Aorta (tissue), 5 donors: Measurements from ENCODE around the gene UMODL1. TPM values are rescaled to one million over a fixed set of nuclear protein-coding genes. Genes with fewer than 3 reads are reported as not detected.

Experiments
- ATAC-seq: fragments of 200-7000 bp; cut with Tn5 transposase; one replicate; pipeline ENCODE4 v1.9.1; 2022; ENCODE audit warnings: moderate library complexity; ENCODE audit not compliant: low FRiP score
- DNase-seq, 2 donors: peaks; one replicate each; pipeline ENCODE4 v3.0.0-alpha.2; 2020
- H3K27ac ChIP-seq, 2 donors: one replicate each; pipeline ENCODE4 v1.5.1; 2013; ENCODE audit warnings: low read length in 2 of 2, mild to moderate bottlenecking in 2 of 2, moderate library complexity in 2 of 2, control low read depth in 1 of 2, inconsistent platforms in 1 of 2, low read depth in 1 of 2
- H3K27me3 ChIP-seq, 2 donors: one replicate each; pipeline ENCODE4 v1.6.1; 2013; ENCODE audit warnings: control low read depth in 1 of 2, low read length in 1 of 2, mild to moderate bottlenecking in 1 of 2, moderate library complexity in 1 of 2; ENCODE audit not compliant: insufficient read depth in 2 of 2, control insufficient read depth in 1 of 2
- H3K36me3 ChIP-seq, 2 donors: one replicate each; pipeline ENCODE4 v1.6.1; 2013; ENCODE audit warnings: control low read depth in 1 of 2, low read length in 1 of 2, mild to moderate bottlenecking in 1 of 2; ENCODE audit not compliant: insufficient read depth in 2 of 2, control insufficient read depth in 1 of 2
- H3K4me1 ChIP-seq, 2 donors: one replicate each; pipeline ENCODE4 v1.6.1; 2013; ENCODE audit warnings: low read length in 2 of 2, control low read depth in 1 of 2, mild to moderate bottlenecking in 1 of 2, moderate library complexity in 1 of 2; ENCODE audit not compliant: insufficient read depth in 2 of 2, control insufficient read depth in 1 of 2
- H3K4me3 ChIP-seq, 2 donors: one replicate each; pipeline ENCODE4 v1.5.1; 2013; ENCODE audit warnings: low read length in 2 of 2, control low read depth in 1 of 2, mild to moderate bottlenecking in 1 of 2
- H3K9me3 ChIP-seq: one replicate; pipeline ENCODE4 v1.6.1; 2013; ENCODE audit warnings: mild to moderate bottlenecking, low read length; ENCODE audit not compliant: control insufficient read depth
- WGBS, 2 donors: extraction: QIAGEN DNeasy Blood & Tissue Kit; methylation state at CpG; one replicate each; pipeline ENCODE4 v1.1.7; 2013; 5-methylcytosine and 5-hydroxymethylcytosine counted together
- intact Hi-C, 2 donors: fragments of 100-400 bp; cut with DNase I; formaldehyde crosslinking; loops; one replicate each; pipeline versions ENCODE4 v1.14.2 to v1.15.0; 2022
- polyA plus RNA-seq, 2 donors: library from polyadenylated mRNA; stranded (reverse); fragments of 200-250 nt; gene quantifications; one replicate each; pipeline ENCODE4 v1.2.3, GENCODE V29; 2013
- total RNA-seq, 2 donors: library from RNA; stranded (reverse); fragmentation: NEBNext Ultra II Directional; extraction: Animal tissue kit (Norgen Biotek cat#: 25700); gene quantifications; one replicate each; pipeline ENCODE4 v1.2.1, GENCODE V29; 2021
- donor health status: healthy with polysubstance abuse.
- donor health status: Bipolar disorder and iron deficiency.
- donor health status: DM: no; HTN: no; CAD: no.
- donor health status: DM: no; HTN: no; CAD: no.
- donor health status: DM: yes; HTN: yes; CAD: no.

The UMODL1 gene
- total and polyA plus RNA-seq, 4 donors = 0.45 TPM; not detected in 3

DNA sequence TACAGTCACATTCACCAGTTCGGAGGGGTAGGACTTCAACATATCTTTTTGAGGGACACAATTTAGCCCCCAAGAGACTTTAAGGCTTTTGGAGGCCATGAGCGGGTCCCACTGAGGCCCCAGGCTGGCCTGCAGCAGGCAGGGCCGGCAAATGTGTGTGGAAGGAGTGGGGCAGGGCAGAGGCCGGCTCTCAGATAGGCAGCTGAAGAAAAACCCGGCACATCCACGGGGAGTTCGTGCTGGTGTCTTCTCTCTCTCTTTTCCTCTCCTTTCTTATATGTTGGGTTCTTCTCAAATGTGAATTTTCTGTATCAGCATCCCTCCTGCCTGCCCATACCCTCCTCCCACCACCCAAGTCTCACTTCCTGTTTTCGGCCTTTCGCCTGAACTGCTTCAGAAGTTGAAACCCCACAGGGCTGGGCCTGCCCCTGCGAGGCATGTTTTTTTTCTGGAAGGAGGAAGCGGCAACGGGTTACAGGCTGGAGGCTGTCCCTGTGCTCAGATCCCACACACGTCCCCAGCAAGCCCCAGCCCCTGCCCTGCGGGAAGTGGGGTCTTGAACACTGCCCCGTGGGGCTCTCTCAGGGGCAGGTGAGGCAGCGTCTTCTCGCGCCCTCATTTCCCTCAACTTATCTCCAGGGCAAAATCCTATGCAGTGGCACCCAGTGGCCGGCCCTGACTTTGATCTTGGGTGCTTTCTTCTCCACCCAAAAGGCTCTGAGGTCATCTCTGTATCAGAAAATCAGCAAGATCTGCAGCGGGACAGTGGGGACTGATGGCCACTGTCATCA lies 9.7 kb upstream of the UMODL1 start:
- H3K27ac ChIP-seq = no peak overlapping the region
- no peak for ATAC-seq

DNA sequence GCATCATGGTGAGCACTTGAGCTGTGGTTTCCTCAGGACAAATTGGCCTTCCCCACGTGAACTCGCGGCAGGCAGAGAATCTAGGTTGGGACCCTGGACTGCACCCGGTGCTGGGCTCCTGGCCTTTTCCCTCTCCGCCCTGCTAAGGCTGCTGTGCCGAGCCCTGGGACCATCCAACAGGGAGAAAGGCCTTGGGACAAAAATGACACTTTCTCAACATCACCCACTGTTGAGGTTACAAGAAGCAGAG lies 9.2 kb upstream of the UMODL1 start:
- H3K9me3 ChIP-seq = no peaks in the 10 kb centered on the region
- no peak for ATAC-seq
- 88 to 97% methylated on average over 6 of the region's 6 CpGs for WGBS, 2 donors
- H3K4me3 ChIP-seq = no peak overlapping the region
- intact Hi-C loops = no loop called here
- H3K27ac ChIP-seq = no peak overlapping the region
- no peaks in the 10 kb centered on the region for H3K36me3 ChIP-seq
- no peak for DNase-seq
- H3K27me3 ChIP-seq = no peaks in the 10 kb centered on the region
- H3K4me1 ChIP-seq = no peaks in the 10 kb centered on the region

More for the DNA sequence above, 9.7 kb upstream of the UMODL1 start:
- H3K4me3 ChIP-seq = no peak overlapping the region
- H3K9me3 ChIP-seq = no peaks in the 10 kb centered on the region
- WGBS, 2 donors = 89 to 91% methylated on average over 20 of the region's 20 CpGs
- intact Hi-C loops = no loop called here
- no peaks in the 10 kb centered on the region for H3K27me3 ChIP-seq
- peak; percentile 71 to 86 for DNase-seq
- no peaks in the 10 kb centered on the region for H3K4me1 ChIP-seq
- H3K36me3 ChIP-seq = no peaks in the 10 kb centered on the region

DNA sequence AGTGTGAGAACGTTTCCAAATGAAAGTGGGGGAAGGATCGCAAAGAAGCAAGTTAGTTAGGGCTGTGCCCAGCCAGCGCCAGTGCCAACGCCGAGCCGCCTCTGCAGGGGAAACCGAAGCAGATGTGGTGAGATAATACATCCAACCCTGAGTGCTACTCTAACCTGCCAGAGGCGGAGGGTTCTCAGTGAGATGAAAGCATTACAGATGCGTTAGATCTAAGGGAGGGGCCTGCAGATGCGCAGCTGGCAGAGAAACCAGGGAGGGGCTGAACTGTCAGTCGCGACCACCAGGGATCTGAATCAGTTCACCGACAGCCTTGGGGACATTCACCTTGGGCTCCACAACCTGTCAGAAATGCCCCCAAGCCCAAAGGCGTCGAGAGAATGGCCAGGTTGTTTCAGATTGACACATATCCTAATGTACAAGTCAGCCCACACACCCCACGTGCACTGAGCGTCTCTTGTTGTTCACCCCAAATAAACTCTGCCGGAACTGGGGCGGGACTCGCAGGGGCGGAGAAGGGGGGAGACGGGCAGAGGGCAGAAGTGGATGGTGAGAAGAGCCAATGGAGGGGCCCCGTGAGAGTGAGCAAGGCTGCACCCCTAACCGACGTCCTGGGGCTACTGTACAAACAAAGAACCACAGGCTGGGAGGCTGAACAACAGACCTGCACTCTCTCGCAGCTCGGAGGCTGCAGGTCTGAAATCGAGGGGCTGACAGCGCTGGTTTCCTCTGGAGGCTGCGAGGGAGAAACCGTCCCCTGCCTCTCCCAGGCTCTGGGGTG lies 8.7 kb upstream of the UMODL1 start:
- intact Hi-C loops = no loop called here
- Histone ChIP-seq H3K4me3 (no peak overlapping the region), H3K27ac (no peak overlapping the region), H3K36me3 (no peaks in the 10 kb centered on the region), H3K9me3 (no peaks in the 10 kb centered on the region), H3K27me3 (no peaks in the 10 kb centered on the region), H3K4me1 (no peaks in the 10 kb centered on the region)
- ATAC-seq (peak; percentile 11), DNase-seq (peak; percentile 65 to 73)
- 82 to 84% methylated on average over 31 of the region's 31 CpGs for WGBS, 2 donors

DNA sequence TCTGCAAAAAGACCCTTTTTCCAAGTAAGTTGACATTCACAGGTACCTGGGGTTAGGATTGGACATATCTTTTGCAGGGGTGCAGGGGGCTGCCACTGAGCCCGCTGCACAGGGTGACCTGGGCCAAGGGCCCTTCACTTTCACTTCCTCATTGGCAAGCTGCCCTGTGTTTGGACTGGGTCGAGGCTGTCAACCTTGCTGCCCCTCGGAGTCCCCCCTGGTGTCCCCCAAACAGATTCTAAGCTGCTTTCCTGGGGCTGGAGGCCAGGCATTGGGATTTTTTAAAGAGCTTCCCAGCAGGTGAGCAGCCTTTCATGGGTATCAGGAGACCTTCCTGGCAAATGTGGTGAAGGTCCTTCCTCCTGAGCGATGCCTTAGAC lies 7.9 kb upstream of the UMODL1 start:
- intact Hi-C loops = no loop called here
- no peak for ATAC-seq
- no peak overlapping the region for H3K27ac ChIP-seq
- no peak overlapping the region for H3K4me3 ChIP-seq
- H3K27me3 ChIP-seq = no peaks in the 10 kb centered on the region
- DNase-seq = peak in 1 of 2 donors; percentile 49
- H3K36me3 ChIP-seq = no peaks in the 10 kb centered on the region
- no peaks in the 10 kb centered on the region for H3K4me1 ChIP-seq
- no peaks in the 10 kb centered on the region for H3K9me3 ChIP-seq
- WGBS, 2 donors = 41 to 45% methylated on average over 4 of the region's 4 CpGs

DNA sequence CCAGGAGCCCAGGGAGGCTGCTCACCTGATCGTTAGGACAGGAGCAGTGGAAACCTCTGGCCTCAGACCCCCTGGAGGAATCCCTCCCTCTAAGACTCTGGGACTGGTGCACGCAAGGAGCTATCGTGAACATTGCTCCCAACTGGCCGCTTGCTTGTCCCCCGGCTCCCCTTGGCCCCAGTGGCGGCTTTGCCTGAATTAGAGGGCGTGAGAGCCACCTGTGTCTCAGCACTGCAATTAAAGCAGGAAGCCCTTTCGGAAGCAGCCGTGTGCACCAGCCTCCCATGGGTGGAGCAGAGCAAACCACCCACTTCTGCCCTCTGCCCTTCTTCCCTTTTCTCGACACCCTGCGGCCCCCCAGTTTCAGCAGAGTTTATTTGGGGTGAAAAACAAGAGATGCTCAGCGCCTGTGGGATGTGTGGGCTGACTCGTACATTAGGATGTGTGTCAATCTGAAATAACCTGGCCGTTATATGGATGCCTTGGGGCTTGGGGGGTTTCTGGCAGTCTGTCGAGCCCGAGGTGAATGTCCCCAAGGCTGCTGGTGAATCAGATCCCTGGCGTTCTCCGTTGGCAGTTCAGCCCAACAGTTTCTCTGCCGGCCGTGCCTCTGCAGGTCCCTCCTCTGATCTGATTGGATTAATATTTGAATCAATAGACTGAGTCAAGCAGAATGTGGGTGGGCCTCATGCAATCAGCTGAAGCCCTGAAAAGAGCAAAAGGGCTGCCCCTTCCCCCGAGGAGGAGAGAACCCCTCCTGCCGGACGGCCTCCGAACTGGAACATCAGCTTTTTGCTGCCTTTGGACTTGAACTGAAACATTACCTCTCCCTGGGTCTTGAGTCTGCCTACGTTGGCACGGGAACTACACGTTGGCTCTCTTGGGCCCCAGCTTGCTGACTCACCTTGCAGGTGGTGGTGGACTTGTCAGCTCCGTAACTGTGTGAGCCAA lies 7.3 kb upstream of the UMODL1 start:
- Histone ChIP-seq H3K27me3 (no peaks in the 10 kb centered on the region), H3K9me3 (no peaks in the 10 kb centered on the region), H3K4me1 (no peaks in the 10 kb centered on the region), H3K4me3 (no peak overlapping the region), H3K36me3 (no peaks in the 10 kb centered on the region), H3K27ac (no peak overlapping the region)
- intact Hi-C loops = no loop called here
- ATAC-seq (no peak), DNase-seq (peak in 1 of 2 donors; percentile 72)
- WGBS, 2 donors = 83 to 86% methylated on average over 28 of the region's 28 CpGs

DNA sequence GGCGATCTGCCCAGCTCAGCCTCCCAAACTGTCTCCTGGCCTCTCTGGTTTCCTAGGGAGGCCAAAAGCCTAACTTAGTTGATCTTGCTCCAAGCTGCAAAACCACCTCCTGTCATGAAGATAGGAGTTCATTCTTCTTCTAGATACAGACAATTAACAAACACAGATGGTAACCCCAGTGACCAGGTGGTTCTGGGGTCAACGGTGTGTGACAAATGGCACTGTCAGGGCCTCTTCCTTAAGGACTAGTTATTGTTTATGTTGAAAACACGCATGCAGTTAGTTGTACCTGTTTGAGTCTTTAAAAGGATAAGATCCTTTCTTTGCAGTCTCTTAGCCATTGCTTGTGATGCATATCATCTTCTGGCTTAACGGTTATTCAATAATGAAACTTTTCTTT lies 4.6 kb upstream of the UMODL1 start:
- H3K9me3 ChIP-seq = no peaks in the 10 kb centered on the region
- peak in 1 of 2 donors; percentile 21 for DNase-seq
- no peak overlapping the region for H3K27ac ChIP-seq
- intact Hi-C loops = no loop called here
- no peak for ATAC-seq
- no peaks in the 10 kb centered on the region for H3K4me1 ChIP-seq
- no peaks in the 10 kb centered on the region for H3K36me3 ChIP-seq
- H3K4me3 ChIP-seq = no peak overlapping the region
- H3K27me3 ChIP-seq = no peaks in the 10 kb centered on the region
- WGBS, 2 donors = 82 to 88% methylated on average over 4 of the region's 4 CpGs

DNA sequence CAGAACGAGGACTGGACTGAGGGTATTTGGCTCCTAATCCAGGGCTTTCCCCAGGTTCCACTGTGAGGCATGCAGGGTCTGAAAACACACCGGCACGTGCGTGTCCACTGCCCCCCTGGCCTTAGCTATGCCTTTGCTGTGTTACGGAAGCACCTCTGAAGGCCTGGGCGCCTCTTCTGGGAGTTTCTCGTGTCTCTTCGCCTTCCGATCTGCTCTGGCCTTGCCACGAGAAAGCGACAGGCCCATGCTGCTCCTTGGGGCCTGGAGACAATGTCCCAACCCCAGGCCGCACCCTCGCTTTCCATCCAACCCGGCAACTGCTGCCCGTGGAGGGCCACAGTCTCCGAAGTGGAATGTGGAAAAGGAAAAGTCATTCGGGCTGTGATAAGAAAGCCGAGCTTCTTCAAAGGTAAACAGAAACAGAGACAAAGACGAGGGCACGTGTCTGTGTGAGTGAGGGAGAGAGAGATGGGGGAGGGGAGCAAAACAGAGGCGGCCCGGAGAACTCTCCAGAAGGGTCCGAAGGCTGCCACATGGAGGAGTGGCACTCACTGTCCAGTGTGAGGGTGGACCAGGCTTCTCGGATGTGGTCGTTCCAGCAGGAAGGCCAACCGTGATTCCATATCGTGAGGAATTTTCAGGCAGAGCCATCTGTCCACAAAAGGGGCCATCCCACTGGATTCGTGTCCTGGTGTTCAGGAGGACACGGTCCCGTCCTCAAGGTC lies 3.4 kb upstream of the UMODL1 start:
- no peaks in the 10 kb centered on the region for H3K36me3 ChIP-seq
- ATAC-seq = no peak
- peak in 1 of 2 donors; percentile 57 for DNase-seq
- H3K27me3 ChIP-seq = no peaks in the 10 kb centered on the region
- WGBS, 2 donors = 82 to 86% methylated on average over 30 of the region's 30 CpGs
- intact Hi-C loops = no loop called here
- H3K4me1 ChIP-seq = no peaks in the 10 kb centered on the region
- H3K4me3 ChIP-seq = no peak overlapping the region
- H3K9me3 ChIP-seq = no peaks in the 10 kb centered on the region
- H3K27ac ChIP-seq = no peak overlapping the region

DNA sequence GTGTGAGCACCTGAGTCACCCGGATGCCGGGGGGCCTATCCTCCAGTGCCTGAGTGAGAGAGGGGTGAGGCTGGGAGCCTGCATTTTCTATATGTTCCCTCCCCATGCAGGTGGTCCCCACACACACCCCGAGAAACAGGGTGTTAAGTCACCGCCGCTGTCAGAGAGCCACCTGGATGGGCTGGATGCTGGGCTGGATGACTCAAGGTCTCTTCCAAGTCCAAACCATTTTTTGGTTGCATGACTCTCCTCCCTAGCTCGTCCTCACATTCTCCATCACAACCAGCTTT lies 2.9 kb upstream of the UMODL1 start:
- H3K4me3 ChIP-seq = no peak overlapping the region
- H3K27me3 ChIP-seq = no peaks in the 10 kb centered on the region
- 93 to 96% methylated on average over 6 of the region's 6 CpGs for WGBS, 2 donors
- ATAC-seq = no peak
- H3K36me3 ChIP-seq = no peaks in the 10 kb centered on the region
- H3K27ac ChIP-seq = no peak overlapping the region
- H3K9me3 ChIP-seq = no peaks in the 10 kb centered on the region
- no peak for DNase-seq
- intact Hi-C loops = no loop called here
- no peaks in the 10 kb centered on the region for H3K4me1 ChIP-seq
